ENCODE measurements around the gene RDX. TPM values are rescaled to one million over a fixed set of nuclear protein-coding genes. Genes with fewer than 3 reads are reported as not detected.

The RDX gene
- total and polyA plus RNA-seq, 2 of the 4 experiments (the other 2 are of a cell fraction): 61.1 to 72.4 TPM

GRCh38 chr11:110338684-110339083, 42.3 kb upstream of the RDX start:
- Histone ChIP-seq H3K27me3 (ENCODE audit: control insufficient read depth, insufficient read depth, low read length) (no peaks in the 10 kb centered on the region; the same call in 1 of the 2 replicates), H2BK20ac (ENCODE audit: low read depth, low read length) (no peak overlapping the region), H2AK5ac (ENCODE audit: low read depth, low read length) (no peak overlapping the region), H3K56ac (ENCODE audit: extremely low read depth, insufficient read depth, low read length) (no peak overlapping the region), H2AFZ (replicated peaks; ENCODE audit: low read length, poor library complexity) (no peak overlapping the region), H4K5ac (ENCODE audit: low read depth, low read length) (no peak overlapping the region), H3K23ac (ENCODE audit: low read depth, low read length) (no peak overlapping the region), H3K4me2 (ENCODE audit: low read depth, low read length) (no peak overlapping the region), H4K20me1 (ENCODE audit: insufficient read depth, low read length) (no peaks in the 10 kb centered on the region), H4K8ac (ENCODE audit: low read depth in 2 of 2, low read length in 2 of 2) (no peak overlapping the region), H3K18ac (ENCODE audit: low read depth, low read length) (no peak overlapping the region), H3K14ac (replicated peaks; ENCODE audit: low read depth, low read length) (no peak overlapping the region), H2BK5ac (ENCODE audit: low read depth, low read length, poor library complexity, severe bottlenecking) (no peak overlapping the region), H3K4me3 (ENCODE audit: insufficient read depth, low read depth, low read length) (no peak overlapping the region), H3K36me3 (ENCODE audit: control insufficient read depth, insufficient read depth, low read length) (no peaks in the 10 kb centered on the region), H3K9me1 (ENCODE audit: insufficient read depth, low read length) (no peaks in the 10 kb centered on the region), H4K91ac (ENCODE audit: insufficient read depth, low read depth, low read length) (no peak overlapping the region), H2BK15ac (ENCODE audit: low read depth, low read length) (no peak overlapping the region), H3K4me1 (ENCODE audit: control insufficient read depth, insufficient read depth, low read length) (no peaks in the 10 kb centered on the region), H2BK120ac (ENCODE audit: low read depth, low read length) (no peak overlapping the region), H3K27ac (ENCODE audit: insufficient read depth, low read length) (no peak overlapping the region), H2AK9ac (replicated peaks; ENCODE audit: low read depth, low read length, poor library complexity) (no peak overlapping the region), H3K4ac (ENCODE audit: low read depth, low read length) (no peak overlapping the region), H3K9me3 (ENCODE audit: control insufficient read depth, insufficient read depth, low read length) (no peaks in the 10 kb centered on the region), H3K9ac (ENCODE audit: low read depth, low read length) (no peak overlapping the region), H3K79me1 (ENCODE audit: low read depth in 1 of 2, low read length in 2 of 2) (no peaks in the 10 kb centered on the region)
- BruUV-seq (replicated peaks): no TSS peak
- in situ Hi-C loops (cut with MboI; ENCODE audit: low sequenced_read_pairs): no loop called here
- DNase-seq (no peak), ATAC-seq (ENCODE audit: low read depth) (no peak)
- intact Hi-C loops (cut with micrococcal nuclease): no loop called here
- ChIA-PET CTCF (no interaction called here), POLR2A (ENCODE audit: unreplicated experiment) (no interaction called here)
- no peak for TF ChIP-seq RCOR1 (IDR thresholded peaks at IDR 0.05; ENCODE audit: insufficient replicate concordance, low read length)
- no peak for TF ChIP-seq ELK1 (IDR thresholded peaks at IDR 0.05; ENCODE audit: borderline replicate concordance, low read depth, low read length)
- TF ChIP-seq FOS (IDR thresholded peaks at IDR 0.05; ENCODE audit: low read depth, low read length): no peak
- TF ChIP-seq MAZ (IDR thresholded peaks at IDR 0.05; ENCODE audit: borderline replicate concordance, low read depth, low read length): no peak
- no peak for TF ChIP-seq NFE2L2 (IDR thresholded peaks at IDR 0.05; ENCODE audit: low read depth, low read length)
- TF ChIP-seq POLR2A (IDR thresholded peaks at IDR 0.05; ENCODE audit: low read depth, low read length): no peak
- no peak for TF ChIP-seq MXI1 (IDR thresholded peaks at IDR 0.05; ENCODE audit: borderline replicate concordance, low read depth, low read length)
- TF ChIP-seq RAD21 (IDR thresholded peaks at IDR 0.05; ENCODE audit: low read length): no peak
- no peak for TF ChIP-seq BHLHE40 (IDR thresholded peaks at IDR 0.05; ENCODE audit: low read depth, low read length)
- no peak for TF ChIP-seq USF2 (IDR thresholded peaks at IDR 0.05; ENCODE audit: low read depth, low read length)
- TF ChIP-seq SMC3 (IDR thresholded peaks at IDR 0.05; ENCODE audit: low read depth, low read length): no peak
- no peak for TF ChIP-seq CTCF (conservative IDR thresholded peaks at IDR 0.05; ENCODE audit: low read depth, low read length)
- no peak for TF ChIP-seq CEBPB (IDR thresholded peaks at IDR 0.05; ENCODE audit: low read depth, low read length)
- no peak for TF ChIP-seq MAFK (IDR thresholded peaks at IDR 0.05; ENCODE audit: low read depth, low read length)
- TF ChIP-seq RFX5 (IDR thresholded peaks at IDR 0.05; ENCODE audit: low read depth, low read length): no peak
- no peak for TF ChIP-seq CHD1 (IDR thresholded peaks at IDR 0.05; ENCODE audit: low read depth, low read length)
- WGBS, 2 experiments (ENCODE audit: extremely low coverage in 2 of 2, insufficient read length in 1 of 2): no CpG with 5 or more reads among the region's 5 CpGs
- dilution Hi-C loops (cut with HindIII; ENCODE audit: low sequenced_read_pairs, unreplicated experiment): no loop called here
